ENCODE measurements around the gene CCDC146. TPM values are rescaled to one million over a fixed set of nuclear protein-coding genes. Genes with fewer than 3 reads are reported as not detected.
"Not testable (repeated sequence)": the region's sequence is repeated elsewhere in the genome, so short reads cannot be mapped to it uniquely, and the experiment has no call there.

CCDC146 gene
- polyA plus RNA-seq, 1 of the 3 experiments (the other 2 are of a cell fraction): 2.7 TPM

DNA sequence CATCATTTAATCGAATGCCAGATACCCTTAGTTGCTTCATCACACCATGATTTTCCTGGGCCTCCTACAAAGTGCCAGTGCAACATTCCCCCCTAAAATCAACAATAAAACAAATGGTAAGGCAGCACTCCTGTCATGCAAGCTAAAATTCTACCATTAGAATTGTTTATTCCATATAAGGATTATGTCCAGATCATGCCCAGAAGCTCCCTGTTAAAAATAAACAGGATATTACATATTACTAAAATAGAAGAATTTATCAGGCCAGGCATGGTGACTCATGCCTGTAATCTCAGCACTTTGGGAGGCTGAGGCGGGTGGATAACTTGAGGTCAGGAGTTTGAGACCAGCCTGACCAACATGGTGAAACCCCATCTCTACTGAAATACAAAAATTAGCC is 153.2 kb downstream of the CCDC146 start:
- WGBS (ENCODE audit: low lambda C conversion rate): 70% methylated on average over 2 of the region's 2 CpGs
- H3K27ac ChIP-seq (ENCODE audit: low read depth in 2 of 2, low read length in 1 of 2); H3K36me3 ChIP-seq (replicated peaks in 1 of 2; ENCODE audit: control insufficient read depth in 1 of 2, insufficient read depth in 2 of 2, low read length in 1 of 2); DNase-seq; POLR2A ChIA-PET; H3K4me3 ChIP-seq (ENCODE audit: low read depth in 2 of 2, low read length in 1 of 2); H3K9me3 ChIP-seq; H3F3A ChIP-seq (replicated peaks; ENCODE audit: insufficient read depth); H3K79me2 ChIP-seq (ENCODE audit: insufficient read depth); H3K4me1 ChIP-seq (ENCODE audit: control insufficient read depth in 1 of 2, insufficient read depth in 2 of 2, low read depth in 1 of 2, low read length in 1 of 2); H3K27me3 ChIP-seq (ENCODE audit: insufficient read depth); H2AFZ ChIP-seq (ENCODE audit: low read depth); H3K9ac ChIP-seq; H3K9me2 ChIP-seq; H3K4me2 ChIP-seq; H4K20me1 ChIP-seq (ENCODE audit: insufficient read depth): not testable (repeated sequence)
- CTCF ChIA-PET: interaction anchor here (1.8 kb wide), 1 partner anchor 28 kb away, joined by 6 read pairs; no protein-coding TSS in a partner anchor

- Histone ChIP-seq H3F3A (replicated peaks; ENCODE audit: insufficient read depth) (no peaks in the 10 kb centered on the region), H3K9ac (no peak overlapping the region), H3K79me2 (ENCODE audit: insufficient read depth) (no peaks in the 10 kb centered on the region), H3K9me3 (no peaks in the 10 kb centered on the region), H2AFZ (ENCODE audit: low read depth) (no peak overlapping the region), H3K36me3 (replicated peaks in 1 of 2; ENCODE audit: control insufficient read depth in 1 of 2, insufficient read depth in 2 of 2, low read length in 1 of 2) (no peaks in the 10 kb centered on the region), H3K4me1 (ENCODE audit: control insufficient read depth in 1 of 2, insufficient read depth in 2 of 2, low read depth in 1 of 2, low read length in 1 of 2) (no peaks in the 10 kb centered on the region), H3K27ac (ENCODE audit: low read depth in 2 of 2, low read length in 1 of 2) (no peak overlapping the region), H4K20me1 (ENCODE audit: insufficient read depth) (no peaks in the 10 kb centered on the region), H3K4me2 (no peak overlapping the region), H3K9me2 (no peaks in the 10 kb centered on the region), H3K27me3 (ENCODE audit: insufficient read depth) (no peaks in the 10 kb centered on the region), H3K4me3 (ENCODE audit: low read depth in 2 of 2, low read length in 1 of 2) (no peak overlapping the region)
- ChIA-PET CTCF (no interaction called here), POLR2A (no interaction called here)
- no peak for DNase-seq
- 59% methylated on average over 4 of the region's 4 CpGs for WGBS (ENCODE audit: low lambda C conversion rate)
- TF ChIP-seq ELF1 (IDR thresholded peaks at IDR 0.05): no peak
- TF ChIP-seq RFX5 (IDR thresholded peaks at IDR 0.05; ENCODE audit: low read length): no peak
- TF ChIP-seq, protein P1, sequence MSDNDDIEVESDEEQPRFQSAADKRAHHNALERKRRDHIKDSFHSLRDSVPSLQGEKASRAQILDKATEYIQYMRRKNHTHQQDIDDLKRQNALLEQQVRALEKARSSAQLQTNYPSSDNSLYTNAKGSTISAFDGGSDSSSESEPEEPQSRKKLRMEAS (IDR thresholded peaks at IDR 0.05; ENCODE audit: low read depth): no peak
- TF ChIP-seq TAF1 (IDR thresholded peaks at IDR 0.05; ENCODE audit: borderline replicate concordance, low read depth, low read length): no peak
- TF ChIP-seq TCF12 (IDR thresholded peaks at IDR 0.05): no peak
- TF ChIP-seq NFIC (IDR thresholded peaks at IDR 0.05; ENCODE audit: borderline replicate concordance): no peak
- TF ChIP-seq EP300 (IDR thresholded peaks at IDR 0.05; ENCODE audit: borderline replicate concordance in 1 of 2, low read depth in 1 of 2, low read length in 1 of 2): no peak
- TF ChIP-seq TEAD4 (IDR thresholded peaks at IDR 0.05; ENCODE audit: borderline replicate concordance, insufficient read depth): no peak
- TF ChIP-seq, protein P2, sequence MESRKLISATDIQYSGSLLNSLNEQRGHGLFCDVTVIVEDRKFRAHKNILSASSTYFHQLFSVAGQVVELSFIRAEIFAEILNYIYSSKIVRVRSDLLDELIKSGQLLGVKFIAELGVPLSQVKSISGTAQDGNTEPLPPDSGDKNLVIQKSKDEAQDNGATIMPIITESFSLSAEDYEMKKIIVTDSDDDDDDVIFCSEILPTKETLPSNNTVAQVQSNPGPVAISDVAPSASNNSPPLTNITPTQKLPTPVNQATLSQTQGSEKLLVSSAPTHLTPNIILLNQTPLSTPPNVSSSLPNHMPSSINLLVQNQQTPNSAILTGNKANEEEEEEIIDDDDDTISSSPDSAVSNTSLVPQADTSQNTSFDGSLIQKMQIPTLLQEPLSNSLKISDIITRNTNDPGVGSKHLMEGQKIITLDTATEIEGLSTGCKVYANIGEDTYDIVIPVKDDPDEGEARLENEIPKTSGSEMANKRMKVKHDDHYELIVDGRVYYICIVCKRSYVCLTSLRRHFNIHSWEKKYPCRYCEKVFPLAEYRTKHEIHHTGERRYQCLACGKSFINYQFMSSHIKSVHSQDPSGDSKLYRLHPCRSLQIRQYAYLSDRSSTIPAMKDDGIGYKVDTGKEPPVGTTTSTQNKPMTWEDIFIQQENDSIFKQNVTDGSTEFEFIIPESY (IDR thresholded peaks at IDR 0.05; ENCODE audit: borderline replicate concordance, low read depth): no peak
- TF ChIP-seq RXRA (IDR thresholded peaks at IDR 0.05; ENCODE audit: borderline replicate concordance, low read depth): no peak
- TF ChIP-seq GATA2 (CRISPR knock-in tag; IDR thresholded peaks at IDR 0.05): no peak
- TF ChIP-seq GABPA (IDR thresholded peaks at IDR 0.05; ENCODE audit: low read depth): no peak
- no peak for TF ChIP-seq SIN3A (IDR thresholded peaks at IDR 0.05; ENCODE audit: borderline replicate concordance, low read depth, low read length)
- TF ChIP-seq, protein P3, sequence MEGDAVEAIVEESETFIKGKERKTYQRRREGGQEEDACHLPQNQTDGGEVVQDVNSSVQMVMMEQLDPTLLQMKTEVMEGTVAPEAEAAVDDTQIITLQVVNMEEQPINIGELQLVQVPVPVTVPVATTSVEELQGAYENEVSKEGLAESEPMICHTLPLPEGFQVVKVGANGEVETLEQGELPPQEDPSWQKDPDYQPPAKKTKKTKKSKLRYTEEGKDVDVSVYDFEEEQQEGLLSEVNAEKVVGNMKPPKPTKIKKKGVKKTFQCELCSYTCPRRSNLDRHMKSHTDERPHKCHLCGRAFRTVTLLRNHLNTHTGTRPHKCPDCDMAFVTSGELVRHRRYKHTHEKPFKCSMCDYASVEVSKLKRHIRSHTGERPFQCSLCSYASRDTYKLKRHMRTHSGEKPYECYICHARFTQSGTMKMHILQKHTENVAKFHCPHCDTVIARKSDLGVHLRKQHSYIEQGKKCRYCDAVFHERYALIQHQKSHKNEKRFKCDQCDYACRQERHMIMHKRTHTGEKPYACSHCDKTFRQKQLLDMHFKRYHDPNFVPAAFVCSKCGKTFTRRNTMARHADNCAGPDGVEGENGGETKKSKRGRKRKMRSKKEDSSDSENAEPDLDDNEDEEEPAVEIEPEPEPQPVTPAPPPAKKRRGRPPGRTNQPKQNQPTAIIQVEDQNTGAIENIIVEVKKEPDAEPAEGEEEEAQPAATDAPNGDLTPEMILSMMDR (IDR thresholded peaks at IDR 0.05): no peak
- TF ChIP-seq, protein P4, sequence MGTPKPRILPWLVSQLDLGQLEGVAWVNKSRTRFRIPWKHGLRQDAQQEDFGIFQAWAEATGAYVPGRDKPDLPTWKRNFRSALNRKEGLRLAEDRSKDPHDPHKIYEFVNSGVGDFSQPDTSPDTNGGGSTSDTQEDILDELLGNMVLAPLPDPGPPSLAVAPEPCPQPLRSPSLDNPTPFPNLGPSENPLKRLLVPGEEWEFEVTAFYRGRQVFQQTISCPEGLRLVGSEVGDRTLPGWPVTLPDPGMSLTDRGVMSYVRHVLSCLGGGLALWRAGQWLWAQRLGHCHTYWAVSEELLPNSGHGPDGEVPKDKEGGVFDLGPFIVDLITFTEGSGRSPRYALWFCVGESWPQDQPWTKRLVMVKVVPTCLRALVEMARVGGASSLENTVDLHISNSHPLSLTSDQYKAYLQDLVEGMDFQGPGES (IDR thresholded peaks at IDR 0.05; ENCODE audit: low read depth, low read length): no peak
- TF ChIP-seq USF2 (IDR thresholded peaks at IDR 0.05; ENCODE audit: borderline replicate concordance, low read depth, low read length): no peak
Measured at GRCh38 chr7:77276120-77276519, 153.7 kb downstream of the CCDC146 start.
